SU-DHL-6 (cell line): Measurements from ENCODE around the gene ITGA2B.

Experiments used
- H2AFZ ChIP-seq: fragments of 200-600 bp; sonication (generic); 2 replicates; pipeline ENCODE4 v1.6.1; 2014; ENCODE audit warnings: low read depth, mild to moderate bottlenecking, moderate library complexity, mixed read lengths, antibody characterized with exemption, low read length; ENCODE audit not compliant: severe bottlenecking
- H3F3A ChIP-seq: fragments of 200-600 bp; shearing (Covaris generic); 2 replicates; pipeline ENCODE4 v1.6.0; 2016; ENCODE audit warnings: antibody characterized with exemption, mild to moderate bottlenecking; ENCODE audit not compliant: insufficient read depth
- H3K27ac ChIP-seq: fragments of 200-600 bp; sonication (generic); 2 replicates; pipeline ENCODE4 v1.5.1; 2016; ENCODE audit warnings: low read depth, mild to moderate bottlenecking, low read length, moderate library complexity, mixed read lengths
- H3K27me3 ChIP-seq: fragments of 200-600 bp; sonication (generic), shearing (Covaris generic); 2 replicates; pipeline ENCODE4 v1.6.0; 2014; ENCODE audit warnings: mild to moderate bottlenecking, low read length
- H3K36me3 ChIP-seq: fragments of 200-600 bp; sonication (generic); 2 replicates; pipeline ENCODE4 v1.6.1; 2014; ENCODE audit warnings: mild to moderate bottlenecking, low read length, mixed read lengths
- H3K4me2 ChIP-seq: fragments of 300-600, 200-600 bp; shearing (Covaris generic), sonication (generic); 2 replicates; pipeline ENCODE4 v1.6.0; 2014; ENCODE audit warnings: low read length, low read depth, mild to moderate bottlenecking; ENCODE audit not compliant: poor library complexity, severe bottlenecking
- H3K4me3 ChIP-seq: fragments of 200-600 bp; sonication (generic); 2 replicates; pipeline ENCODE4 v1.5.1; 2014; ENCODE audit warnings: antibody characterized with exemption, low read length, mild to moderate bottlenecking, mixed read lengths; ENCODE audit not compliant: insufficient read depth, poor library complexity, severe bottlenecking
- H3K79me2 ChIP-seq: fragments of 200-600 bp; sonication (generic); 2 replicates; pipeline ENCODE4 v1.6.1; 2014; ENCODE audit warnings: mild to moderate bottlenecking, low read length, moderate library complexity; ENCODE audit not compliant: insufficient read depth
- H3K9ac ChIP-seq: fragments of 200-600 bp; sonication (generic); 2 replicates; pipeline ENCODE4 v1.7.0; 2014; ENCODE audit warnings: mild to moderate bottlenecking, low read length
- H3K9me2 ChIP-seq: fragments of 200-600 bp; sonication (generic); replicated peaks from 2 replicates; pipeline ENCODE4 v1.6.1; 2014; ENCODE audit warnings: low read length; ENCODE audit not compliant: insufficient read depth
- H3K9me3 ChIP-seq: fragments of 200-600 bp; sonication (generic); 2 replicates; pipeline ENCODE4 v1.6.1; 2014; ENCODE audit warnings: low read length, mixed read lengths; ENCODE audit not compliant: insufficient read depth
- H4K20me1 ChIP-seq: fragments of 200-600 bp; sonication (generic); 2 replicates; pipeline ENCODE4 v1.6.1; 2014; ENCODE audit warnings: low read depth, mild to moderate bottlenecking, antibody characterized with exemption, low read length, moderate library complexity, mixed read lengths
- EZH2phosphoT487 ChIP-seq: fragments of 200-600 bp; sonication (generic), shearing (Covaris generic); conservative IDR thresholded peaks from 2 replicates; pipeline ENCODE4 v1.6.1; 2018; ENCODE audit warnings: mild to moderate bottlenecking, antibody characterized with exemption, low read length, moderate library complexity, mixed read lengths
- TF ChIP-seq, protein P1 (sequence below): fragments of 200-600 bp; sonication (generic); IDR thresholded peaks from one replicate; pipeline ENCODE4 v1.5.1; 2017; ENCODE audit warnings: antibody characterized with exemption, mild to moderate bottlenecking, low read length, moderate library complexity; ENCODE audit not compliant: insufficient read depth, poor library complexity, severe bottlenecking

Gene ITGA2B

GRCh38 chr17:44389723-44390202 is 314 bp upstream of the ITGA2B start:
- H3K36me3 ChIP-seq = no peaks in the 10 kb centered on the region
- H3K79me2 ChIP-seq = no peaks in the 10 kb centered on the region
- no peak overlapping the region for H3K4me2 ChIP-seq
- no peak overlapping the region for H3K9ac ChIP-seq
- H3K9me3 ChIP-seq = no peaks in the 10 kb centered on the region
- H3K27ac ChIP-seq = no peak overlapping the region
- H3K4me3 ChIP-seq = no peak overlapping the region
- no peaks in the 10 kb centered on the region for H4K20me1 ChIP-seq
- H3K27me3 ChIP-seq = no peaks in the 10 kb centered on the region
- TF ChIP-seq, protein P1, sequence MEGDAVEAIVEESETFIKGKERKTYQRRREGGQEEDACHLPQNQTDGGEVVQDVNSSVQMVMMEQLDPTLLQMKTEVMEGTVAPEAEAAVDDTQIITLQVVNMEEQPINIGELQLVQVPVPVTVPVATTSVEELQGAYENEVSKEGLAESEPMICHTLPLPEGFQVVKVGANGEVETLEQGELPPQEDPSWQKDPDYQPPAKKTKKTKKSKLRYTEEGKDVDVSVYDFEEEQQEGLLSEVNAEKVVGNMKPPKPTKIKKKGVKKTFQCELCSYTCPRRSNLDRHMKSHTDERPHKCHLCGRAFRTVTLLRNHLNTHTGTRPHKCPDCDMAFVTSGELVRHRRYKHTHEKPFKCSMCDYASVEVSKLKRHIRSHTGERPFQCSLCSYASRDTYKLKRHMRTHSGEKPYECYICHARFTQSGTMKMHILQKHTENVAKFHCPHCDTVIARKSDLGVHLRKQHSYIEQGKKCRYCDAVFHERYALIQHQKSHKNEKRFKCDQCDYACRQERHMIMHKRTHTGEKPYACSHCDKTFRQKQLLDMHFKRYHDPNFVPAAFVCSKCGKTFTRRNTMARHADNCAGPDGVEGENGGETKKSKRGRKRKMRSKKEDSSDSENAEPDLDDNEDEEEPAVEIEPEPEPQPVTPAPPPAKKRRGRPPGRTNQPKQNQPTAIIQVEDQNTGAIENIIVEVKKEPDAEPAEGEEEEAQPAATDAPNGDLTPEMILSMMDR = no peak
- no peak for TF ChIP-seq EZH2phosphoT487
- H2AFZ ChIP-seq = no peak overlapping the region
- H3K9me2 ChIP-seq = no peaks in the 10 kb centered on the region
- peaks cover 4% of the 10 kb centered on the region; the same call in 1 of the 2 replicates for H3F3A ChIP-seq

- Histone ChIP-seq H2AFZ (no peak overlapping the region), H3K79me2 (no peaks in the 10 kb centered on the region), H3K9me3 (no peaks in the 10 kb centered on the region), H3K9me2 (no peaks in the 10 kb centered on the region), H3K4me3 (no peak overlapping the region), H3K27me3 (no peaks in the 10 kb centered on the region), H3K9ac (no peak overlapping the region), H3K36me3 (no peaks in the 10 kb centered on the region), H3K4me2 (no peak overlapping the region), H4K20me1 (no peaks in the 10 kb centered on the region), H3F3A (no peaks in the 10 kb centered on the region), H3K27ac (no peak overlapping the region)
- no peak for TF ChIP-seq EZH2phosphoT487
- TF ChIP-seq, protein P1 = no peak
These were observed 1.6 kb downstream of the ITGA2B start for GRCh38 chr17:44387804-44388203.

GRCh38 chr17:44386182-44386525 is 3.3 kb downstream of the ITGA2B start:
- TF ChIP-seq, protein P1 = no peak
- no peak for TF ChIP-seq EZH2phosphoT487
- Histone ChIP-seq H2AFZ (no peak overlapping the region), H3K9ac (no peak overlapping the region), H4K20me1 (no peaks in the 10 kb centered on the region), H3K4me3 (no peak overlapping the region), H3K9me3 (no peaks in the 10 kb centered on the region), H3K4me2 (no peak overlapping the region), H3K79me2 (no peaks in the 10 kb centered on the region), H3K27ac (no peak overlapping the region), H3K9me2 (no peaks in the 10 kb centered on the region), H3F3A (no peaks in the 10 kb centered on the region), H3K27me3 (no peaks in the 10 kb centered on the region), H3K36me3 (no peaks in the 10 kb centered on the region)
